Fibroblast of skin of scalp (primary cell): ENCODE data around the gene CERCAM.
"Not testable (repeated sequence)": the region's sequence is repeated elsewhere in the genome, so short reads cannot be mapped to it uniquely, and the experiment has no call there.

ENCODE experiments used
- DNase-seq: peaks from one replicate; pipeline ENCODE4 v3.0.0-alpha.2; 2013

Gene CERCAM

DNA sequence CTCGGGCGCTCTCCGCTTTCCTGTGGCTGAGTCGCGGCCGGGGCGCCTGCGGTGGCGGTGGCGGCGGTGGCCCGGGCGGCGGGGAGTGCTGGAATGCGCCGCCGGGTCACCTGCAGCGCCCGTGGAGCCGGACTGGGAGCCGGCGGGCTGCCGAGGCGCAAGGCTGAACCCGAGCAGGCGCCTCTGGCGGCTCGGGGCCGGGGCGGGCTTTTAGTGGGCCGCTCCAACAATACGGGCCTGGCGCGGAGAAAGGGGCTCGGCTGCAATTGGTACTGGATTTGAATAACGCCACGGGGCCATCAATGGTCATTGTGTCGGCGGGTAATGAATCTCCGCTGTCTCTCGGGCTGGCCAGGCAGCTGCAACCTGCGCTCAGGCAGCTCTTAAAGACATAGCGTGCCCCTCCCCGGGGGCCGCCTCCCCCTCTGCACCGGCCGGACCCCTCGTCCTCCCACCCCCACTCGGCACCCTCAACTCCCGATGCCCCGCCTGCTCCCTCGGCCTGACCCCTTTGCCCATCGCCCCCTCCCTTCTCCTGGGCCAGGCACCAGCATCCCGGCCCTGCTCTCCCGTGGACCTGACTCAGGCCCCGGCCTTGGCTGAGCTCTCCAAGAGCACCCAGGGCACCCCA, 27.4 kb upstream of the CERCAM start:
- DNase-seq: no peak

DNA sequence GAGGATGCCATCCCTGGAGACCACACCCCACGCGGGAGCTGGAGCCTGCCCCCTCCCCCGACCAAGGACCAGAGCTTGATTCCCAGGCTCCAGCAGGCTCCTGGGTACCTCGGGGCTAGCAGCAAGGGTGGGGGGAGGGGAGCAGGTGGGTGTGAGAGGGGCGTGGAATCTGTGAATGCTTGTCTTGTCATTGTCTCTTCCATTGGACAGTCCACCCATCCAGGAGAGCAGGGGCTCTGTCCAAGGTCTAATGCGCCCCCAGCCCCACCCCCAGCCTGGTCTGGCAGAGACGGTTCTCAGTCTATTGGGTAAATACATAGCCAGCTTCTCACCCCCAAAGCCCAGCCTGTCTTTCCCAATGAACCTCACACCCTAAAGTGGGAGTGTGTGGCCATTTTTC, 26.7 kb upstream of the CERCAM start:
- DNase-seq: no peak

DNA sequence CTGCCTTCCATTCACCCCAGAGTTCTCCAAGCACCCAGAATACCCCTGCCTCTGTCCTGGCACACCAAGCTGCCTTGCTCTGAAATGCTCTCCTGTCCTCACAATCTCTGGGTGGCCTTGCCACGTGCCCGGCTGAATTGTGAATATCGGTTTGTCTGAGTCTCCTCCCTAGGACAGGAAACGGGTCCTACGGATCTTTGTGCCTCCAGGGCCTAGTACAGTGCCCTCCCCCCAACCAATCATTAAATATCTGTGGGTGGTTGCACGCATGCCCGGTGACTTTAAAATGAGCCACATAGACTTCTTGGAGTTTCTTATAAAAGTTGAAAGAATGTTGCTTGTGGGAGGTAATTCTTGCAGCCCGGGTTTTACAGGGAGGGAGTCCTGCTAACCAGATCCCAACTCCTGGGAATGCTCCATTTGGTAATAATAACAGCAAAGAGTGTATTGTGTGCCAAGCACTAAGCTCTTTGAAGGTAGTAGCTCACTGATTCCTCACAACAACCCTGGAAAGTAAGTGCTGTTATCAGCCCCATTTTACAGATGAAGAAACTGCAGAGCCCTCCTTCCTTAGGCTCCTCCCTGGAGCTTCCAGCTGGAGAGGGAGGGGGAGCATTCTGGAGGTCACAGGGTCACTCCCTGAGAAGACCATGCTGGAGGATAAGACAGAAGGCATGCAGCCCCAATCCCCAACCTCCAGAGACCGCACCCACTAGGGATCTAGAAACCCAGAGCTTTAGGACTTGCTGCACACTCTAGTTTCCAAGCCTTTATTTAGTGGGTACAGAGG, 26.1 kb upstream of the CERCAM start:
- no peak for DNase-seq

DNA sequence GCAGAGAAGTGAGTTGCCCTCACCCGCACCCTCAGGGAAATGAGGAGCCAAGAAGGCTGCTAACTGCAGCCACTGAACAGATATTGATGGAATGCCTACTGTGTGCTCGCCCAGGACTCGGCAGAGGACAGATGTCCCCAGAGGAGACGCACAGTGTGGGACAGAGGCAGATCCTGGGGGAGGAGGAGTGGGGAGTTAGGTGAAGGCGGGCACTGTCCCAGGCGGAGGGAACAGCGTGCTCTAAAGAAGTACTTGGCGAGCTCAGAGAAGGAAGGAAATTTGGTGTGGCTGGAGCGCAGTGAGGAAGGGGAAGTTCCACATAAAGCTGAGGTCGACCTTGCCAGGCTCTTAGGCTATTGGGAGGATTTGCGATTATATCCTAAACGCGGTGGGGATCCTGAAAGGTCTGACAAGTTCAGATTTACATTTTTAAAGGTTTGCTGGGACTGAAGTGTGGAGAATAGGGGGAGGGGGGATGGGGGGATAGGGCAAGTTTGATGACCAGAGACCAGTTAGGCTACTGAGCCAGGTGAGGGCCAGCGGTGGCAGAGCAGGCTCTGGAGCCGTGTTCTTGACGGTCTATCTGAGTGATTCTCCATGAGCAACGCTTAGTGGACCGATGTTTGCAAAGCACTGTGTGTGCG, 23.6 kb upstream of the CERCAM start:
- DNase-seq: no peak

DNA sequence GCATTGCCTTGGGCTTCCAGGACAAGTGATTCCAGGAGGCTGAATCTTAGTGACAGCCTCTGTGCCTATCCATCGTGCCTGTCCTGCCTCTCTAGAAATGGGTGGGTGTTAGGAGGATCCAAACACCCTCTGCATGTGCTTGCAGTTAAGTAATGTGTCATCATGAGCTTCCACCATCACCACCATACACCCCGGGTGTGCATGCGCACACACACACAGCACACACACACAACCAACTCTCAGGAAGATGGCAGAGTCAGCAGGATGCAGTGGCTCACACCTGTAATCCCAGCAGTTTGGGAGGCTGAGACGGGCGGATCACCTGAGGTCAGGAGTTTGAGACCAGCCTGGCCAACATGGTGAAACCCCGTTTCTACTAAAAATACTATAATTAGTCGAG, 22.8 kb upstream of the CERCAM start:
- DNase-seq: no peak

DNA sequence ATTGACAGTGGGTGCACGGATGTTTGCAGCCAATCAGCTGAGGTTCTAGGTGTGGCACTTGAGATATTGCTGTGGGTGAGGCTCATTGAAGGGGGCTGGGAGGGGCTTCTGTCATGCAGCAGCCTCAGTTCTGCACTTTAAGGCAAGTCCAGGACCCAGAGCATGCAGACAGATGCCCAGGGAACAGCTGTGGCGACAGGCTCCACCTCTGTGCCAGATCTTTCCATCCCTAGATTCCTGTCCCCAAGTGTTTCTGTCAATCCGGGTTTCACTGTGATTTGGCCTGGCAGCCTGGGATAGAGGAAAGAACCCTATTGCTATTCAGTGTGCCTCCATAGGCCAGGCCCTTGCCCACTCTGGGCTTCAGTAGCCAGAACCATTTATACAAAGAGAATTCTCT, 20.8 kb upstream of the CERCAM start:
- no peak for DNase-seq

DNA sequence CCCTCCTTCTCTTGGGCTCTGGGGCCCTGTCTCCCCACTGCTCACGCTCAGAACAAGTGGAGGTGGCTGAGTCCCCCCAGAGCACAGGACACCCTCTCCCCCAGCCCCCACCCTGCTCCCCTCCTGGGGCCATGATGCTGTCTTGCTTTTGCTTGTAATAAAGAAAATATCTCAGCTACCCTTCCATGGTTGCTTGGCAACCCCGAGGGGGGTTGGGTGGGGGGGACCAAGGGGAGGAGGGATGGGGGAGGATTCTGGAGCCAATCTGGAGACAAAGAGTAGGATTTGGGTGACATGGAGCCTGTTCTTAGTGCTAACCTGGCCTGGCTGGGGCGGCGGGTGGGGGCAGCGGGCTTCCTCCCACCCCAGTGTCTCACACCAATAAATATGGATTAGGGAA, 16.1 kb upstream of the CERCAM start:
- DNase-seq: no peak

DNA sequence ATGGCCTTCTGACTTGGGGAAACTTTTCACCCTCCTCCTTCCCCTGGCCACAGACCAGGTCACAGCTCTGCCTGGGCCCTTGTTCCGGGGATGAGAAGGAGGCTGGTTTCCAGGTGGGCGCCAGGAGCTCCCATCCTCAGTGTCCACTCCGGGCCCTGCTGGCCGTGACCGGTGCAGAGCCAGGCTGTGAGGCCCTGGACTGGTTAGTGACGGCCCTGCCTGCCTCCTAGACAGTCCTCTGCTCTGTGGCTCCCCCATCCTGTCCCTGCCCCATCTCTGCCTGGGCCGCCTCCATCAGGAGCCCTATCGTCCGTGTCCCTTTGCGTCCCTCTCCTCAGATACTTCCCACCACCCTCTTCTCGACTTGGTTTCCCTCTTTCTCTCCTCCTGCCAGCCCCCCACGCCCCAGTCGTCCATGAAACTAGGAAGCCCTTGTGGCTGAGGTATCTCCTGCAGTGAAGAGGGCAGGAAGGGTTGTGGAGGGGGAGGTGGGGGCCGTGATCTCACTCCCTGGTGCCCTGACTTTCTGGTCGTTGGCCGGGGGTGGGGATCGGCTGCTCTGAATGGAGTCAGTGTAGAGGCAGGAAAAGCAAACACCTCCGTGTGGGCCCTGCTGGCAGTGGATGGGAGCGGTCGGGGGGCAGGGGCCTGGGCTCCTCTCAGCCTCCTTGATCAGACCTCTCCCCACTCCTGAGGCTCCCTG, 15.4 kb upstream of the CERCAM start:
- DNase-seq: no peak

DNA sequence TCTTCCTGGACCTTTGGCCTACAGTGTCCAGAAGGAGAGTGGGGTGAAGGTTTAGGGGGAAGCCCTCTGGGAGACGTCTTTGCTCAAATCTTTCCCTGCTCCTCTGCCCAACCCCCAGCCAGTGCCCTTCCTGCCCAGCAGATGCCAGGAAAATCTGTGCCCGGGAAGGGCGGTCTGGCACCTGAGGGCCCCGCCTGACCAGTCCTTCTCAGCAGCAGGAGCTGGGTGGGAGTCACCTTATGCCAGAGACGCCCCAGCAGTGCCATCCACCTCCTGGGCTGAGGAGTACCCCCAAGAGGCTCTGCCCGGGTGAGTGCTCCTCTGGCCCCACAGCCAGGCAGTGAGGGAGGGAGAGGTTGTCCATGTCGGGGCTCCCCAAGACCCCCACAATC, 14.9 kb upstream of the CERCAM start:
- no peak for DNase-seq

DNA sequence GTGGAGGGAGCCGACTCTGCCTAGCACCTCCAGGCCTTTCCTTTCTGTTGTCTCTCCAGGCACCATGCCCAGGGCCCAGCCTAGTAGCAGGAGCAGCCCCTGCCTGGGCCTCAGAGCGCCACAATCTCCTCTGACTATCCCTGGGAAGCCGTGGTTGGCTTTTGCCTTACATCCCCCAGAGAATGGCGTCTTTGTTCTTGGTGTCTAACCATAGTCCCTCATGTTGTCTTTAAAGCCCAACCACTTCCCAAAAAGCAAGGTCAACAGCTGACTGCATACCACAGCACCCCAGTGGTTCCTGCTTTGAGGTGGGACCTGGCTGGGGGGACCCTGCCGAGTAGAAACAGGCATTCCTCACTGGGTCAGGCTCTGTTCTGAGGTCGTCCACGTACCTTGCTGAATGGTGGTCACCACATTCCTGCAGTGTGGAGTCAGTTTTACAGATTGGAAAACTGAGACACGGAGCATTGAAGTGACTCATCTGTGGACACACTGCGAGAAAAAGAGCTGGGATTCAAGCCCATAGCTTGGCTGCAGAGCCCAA, 13.7 kb upstream of the CERCAM start:
- peak; percentile 49 for DNase-seq

DNA sequence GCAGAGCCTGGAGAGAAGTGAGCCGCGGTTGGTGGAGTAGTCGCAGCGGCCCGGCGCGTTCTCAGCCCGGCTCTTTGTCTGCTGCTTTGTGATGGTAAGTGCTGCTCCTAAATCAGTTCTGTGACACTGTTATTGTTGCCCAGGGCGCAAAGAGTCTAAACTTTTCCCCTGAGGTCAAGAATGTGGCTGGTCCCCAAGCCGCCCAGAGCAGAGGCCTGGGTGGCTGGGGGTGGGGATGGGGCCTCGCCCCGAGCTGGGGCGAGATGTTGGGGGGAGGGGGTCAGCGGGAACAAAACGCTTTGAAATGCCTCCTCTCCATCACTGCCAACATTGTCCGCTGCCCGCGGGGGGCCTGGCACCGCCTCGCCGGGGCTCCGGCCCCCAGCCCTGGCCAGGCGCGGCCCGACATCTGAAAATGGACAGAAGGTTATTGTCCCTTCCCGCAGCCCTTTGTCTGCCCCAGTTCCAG, 11.7 kb upstream of the CERCAM start:
- no peak for DNase-seq

DNA sequence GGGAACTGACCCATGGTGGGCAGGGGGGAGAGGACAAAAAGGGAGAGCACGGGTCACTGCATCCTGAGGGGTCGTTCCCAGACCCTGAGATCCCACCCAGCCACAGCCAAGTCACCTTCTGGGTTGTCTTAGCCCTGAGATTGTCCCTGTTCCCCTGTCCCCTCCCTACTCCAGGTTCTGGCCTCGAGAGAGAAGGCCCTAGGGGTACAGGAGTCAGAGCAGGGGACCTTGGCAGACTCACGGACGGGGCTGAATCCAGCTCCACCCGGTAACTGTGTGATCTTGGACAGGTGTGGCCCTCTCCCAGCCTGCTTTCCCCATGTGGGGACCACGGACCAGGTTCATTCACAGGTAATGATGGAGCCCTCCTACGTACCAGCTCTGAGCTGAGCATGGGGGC, 11.2 kb upstream of the CERCAM start:
- DNase-seq: no peak

DNA sequence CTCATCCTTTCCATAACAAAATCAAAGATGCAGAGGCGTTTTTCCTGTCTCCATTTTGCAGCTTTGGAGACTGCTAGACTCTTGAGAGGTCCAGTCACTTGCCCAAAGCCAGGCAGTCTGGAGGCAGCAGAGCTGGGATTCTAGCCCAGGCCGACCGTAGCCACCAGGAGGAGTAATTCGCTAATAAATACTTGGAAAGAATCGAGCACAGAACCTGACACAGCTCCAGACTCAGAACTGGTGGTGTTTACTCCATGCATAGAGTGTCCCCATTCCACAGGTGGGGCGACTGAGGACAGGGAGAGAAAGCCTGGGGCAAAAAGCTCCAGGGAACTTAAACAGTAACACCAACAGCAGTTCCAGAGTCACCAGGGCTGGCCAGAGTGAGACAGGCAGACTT, 10.7 kb upstream of the CERCAM start:
- DNase-seq: no peak

DNA sequence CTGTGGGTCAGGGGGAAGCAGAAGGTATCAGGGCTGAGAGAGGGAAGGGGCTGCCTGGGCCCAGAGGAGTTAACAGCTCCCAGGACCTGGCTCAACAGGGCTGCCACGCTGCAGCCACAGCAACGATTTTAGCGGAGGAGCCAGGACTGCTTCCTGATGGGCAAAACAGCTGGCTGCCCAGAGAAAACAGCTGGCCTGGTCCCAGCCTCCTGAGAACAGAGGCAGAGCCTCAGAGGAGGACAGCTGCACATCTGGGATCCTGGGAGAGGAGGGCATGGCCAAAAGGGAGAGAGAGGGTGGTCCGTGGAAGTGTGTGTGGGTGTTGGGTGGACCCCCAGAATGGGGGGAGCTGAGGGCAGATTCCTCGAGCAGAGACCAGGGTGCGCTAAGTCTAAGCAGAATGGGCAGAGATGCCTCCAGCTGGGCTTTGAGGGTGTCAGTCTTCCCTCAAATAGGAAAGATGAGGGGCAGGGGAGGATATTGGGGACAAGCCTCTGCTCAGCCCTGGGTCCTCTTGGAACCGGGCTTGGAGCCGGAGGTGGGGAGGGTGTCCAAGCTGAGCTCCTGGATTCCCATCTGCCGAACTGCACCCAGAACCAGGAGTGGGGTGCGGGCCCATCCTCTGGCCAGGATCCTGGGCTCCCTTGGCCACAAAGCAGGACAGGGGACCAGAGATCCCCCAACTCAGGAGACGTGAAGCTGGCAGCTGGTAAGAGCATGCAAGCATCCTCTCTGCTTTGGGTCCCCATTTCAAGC, 9.1 kb upstream of the CERCAM start:
- DNase-seq: no peak

DNA sequence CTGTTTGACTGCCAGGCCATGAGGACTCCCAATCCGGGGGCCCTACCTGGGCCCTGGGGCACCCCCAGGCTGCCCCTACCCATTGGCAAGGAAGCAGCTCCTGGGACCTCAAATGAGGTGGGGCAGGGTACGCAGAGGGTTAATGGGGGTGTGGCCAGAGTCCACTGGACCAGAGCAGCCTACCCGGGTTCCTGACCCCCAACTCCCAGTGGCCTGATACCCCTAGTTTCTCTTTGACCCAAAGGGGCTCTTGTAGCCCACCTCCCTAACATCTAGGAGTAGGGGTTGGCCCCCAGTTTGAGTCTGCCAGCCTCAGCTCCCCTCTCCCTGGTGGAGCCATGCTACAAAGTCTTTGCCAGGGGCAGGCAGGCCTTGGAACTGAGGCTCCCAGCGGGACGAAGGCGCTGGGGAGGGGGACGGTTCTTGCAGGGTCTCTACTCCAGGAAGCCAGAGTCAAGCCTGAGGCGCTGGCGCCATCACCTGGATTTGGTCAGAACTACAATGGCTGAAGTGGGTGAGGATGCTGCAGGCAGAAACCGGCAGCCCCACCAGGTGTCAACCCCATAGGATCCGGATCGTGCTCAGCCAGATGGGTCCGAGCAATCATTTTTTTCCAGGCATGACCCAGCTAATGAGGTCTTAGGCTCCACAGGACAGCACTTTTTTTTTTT, 8.4 kb upstream of the CERCAM start:
- DNase-seq: peak; percentile 55

DNA sequence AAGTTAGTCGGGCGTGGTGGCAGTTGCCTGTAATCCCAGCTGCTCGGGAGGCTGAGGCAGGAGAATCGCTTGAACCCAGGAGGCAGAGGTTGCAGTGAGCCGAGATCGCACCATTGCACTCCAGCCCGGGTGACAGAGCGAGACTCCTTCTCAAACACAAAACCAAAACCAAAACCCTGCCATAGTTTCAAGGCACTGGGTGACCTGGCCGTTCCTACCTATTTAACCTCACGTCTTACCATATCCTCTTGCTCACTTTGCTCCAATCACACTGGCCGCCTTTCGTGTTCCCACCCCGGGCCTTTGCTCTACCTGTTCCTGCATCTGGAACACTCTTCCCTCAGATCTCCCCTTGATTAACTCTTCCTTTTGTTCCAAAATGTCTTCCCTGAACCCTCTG, 6.9 kb upstream of the CERCAM start:
- DNase-seq: not testable (repeated sequence)

DNA sequence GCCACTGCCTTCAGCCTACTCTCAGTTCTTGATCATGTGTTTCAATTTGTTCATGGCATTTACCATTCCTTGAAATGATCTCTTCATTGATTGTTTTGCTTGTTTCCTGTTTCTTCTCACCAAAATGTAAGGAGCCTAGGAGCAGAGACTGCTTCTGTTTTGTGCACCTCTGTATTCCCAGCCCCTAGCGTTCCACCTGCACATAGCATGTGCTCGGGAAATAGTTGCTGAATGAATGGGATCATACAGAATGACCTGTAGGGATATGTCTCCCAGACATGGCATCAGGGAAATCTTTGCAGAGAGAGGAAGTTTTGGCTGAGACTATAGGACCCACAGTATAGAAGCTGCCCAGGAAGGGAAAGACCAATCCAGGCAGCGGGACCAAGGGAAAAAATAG, 6.2 kb upstream of the CERCAM start:
- DNase-seq: no peak

DNA sequence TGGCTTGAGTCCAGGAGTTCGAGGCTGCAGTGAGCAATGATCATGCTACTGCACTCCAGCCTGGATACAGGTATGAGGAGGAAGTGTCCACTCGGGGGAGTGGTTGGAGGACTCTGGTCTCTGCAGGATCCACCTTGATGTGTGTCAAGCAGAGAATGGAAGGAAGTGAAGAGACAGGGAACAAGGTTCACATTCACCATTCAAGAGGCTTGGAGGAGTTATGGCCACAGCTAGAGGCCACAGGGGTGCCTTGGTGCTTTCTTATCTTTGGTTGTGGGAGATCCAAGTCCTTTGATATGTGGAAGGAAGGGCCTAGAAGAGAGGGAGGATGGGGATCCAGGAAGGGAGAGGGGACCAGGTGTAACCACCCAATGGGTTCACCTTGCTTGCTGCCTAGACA, 5.4 kb upstream of the CERCAM start:
- no peak for DNase-seq

DNA sequence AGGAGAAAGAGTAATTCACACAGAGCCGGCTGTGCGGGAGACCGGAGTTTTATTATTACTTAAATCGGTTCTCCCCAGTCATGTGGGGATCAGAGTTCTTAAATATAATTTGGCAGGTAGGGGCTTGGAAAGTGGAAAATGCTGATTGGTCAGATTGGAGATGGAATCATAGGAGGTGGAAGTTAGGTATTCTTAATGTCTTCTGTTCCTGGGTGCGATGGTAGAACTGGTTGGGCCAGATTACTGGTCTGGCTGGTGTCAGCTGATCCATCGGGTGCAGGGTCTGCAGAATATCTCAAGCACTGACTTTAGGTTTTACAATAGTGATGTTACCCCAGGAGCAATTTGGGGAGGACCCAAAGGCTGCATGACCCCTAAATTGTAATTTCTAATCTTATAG, 4.6 kb upstream of the CERCAM start:
- no peak for DNase-seq

DNA sequence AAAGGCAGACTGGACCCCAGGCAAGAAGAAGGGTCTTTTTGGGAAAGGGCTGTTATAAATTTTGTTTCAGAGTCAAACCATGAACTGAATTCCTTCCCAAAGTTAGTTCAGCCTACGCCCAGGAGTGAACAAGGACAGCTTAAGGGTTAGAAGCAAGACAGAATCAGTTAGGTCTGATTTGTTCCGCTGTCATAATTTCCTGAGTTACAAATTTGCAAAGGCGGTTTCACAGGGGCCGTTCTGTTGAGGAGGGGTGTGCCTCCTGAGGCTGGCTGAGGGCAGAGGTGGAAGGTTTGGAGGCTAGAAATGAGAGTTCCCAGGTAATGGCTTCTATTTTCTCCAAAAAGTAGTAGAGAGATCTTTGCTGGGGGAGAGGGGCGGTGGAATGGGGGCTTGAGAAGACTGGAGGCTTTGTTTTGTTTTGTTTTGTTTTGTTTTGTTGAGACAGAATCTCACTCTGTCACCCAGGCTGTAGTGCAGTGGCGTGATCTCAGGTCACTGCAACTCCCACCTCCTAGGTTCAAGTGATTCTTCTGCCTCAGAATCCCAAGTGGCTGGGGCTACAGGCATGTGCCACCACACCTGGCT, 4.1 kb upstream of the CERCAM start:
- DNase-seq: no peak
